Activated CD8-positive, alpha-beta memory T cell treated with anti-CD3 and anti-CD28 coated beads, Interleukin-2, amount 10 ng/mL, durations not matched to agents 7 days and 5 days (primary cell): Measurements from ENCODE around the gene RAB31. TPM values are rescaled to one million over a fixed set of nuclear protein-coding genes. Genes with fewer than 3 reads are reported as not detected.

Source experiments
- ATAC-seq: fragments of 150-1000 bp; cut with Tn5 transposase; one replicate; pipeline ENCODE4 v1.10.0; 2021; ENCODE audit warnings: moderate library complexity
- CTCF ChIA-PET: fragments of 350-600 bp; sonication (Branson Sonifier 250); formaldehyde crosslinking; loops from one replicate; lab custom pipeline; 2021; ENCODE audit warnings: antibody characterized with exemption; lab: Charles Lee
- DNase-seq: peaks from one replicate; pipeline ENCODE4 v3.0.0-alpha.2; 2020
- H3K27ac Mint-ChIP-seq: one replicate; pipeline ENCODE4 v1.8.0; 2021; ENCODE audit warnings: mild to moderate bottlenecking, mixed read lengths
- H3K27me3 Mint-ChIP-seq: one replicate; pipeline ENCODE4 v1.8.0; 2021; ENCODE audit warnings: mixed read lengths
- H3K36me3 Mint-ChIP-seq: one replicate; pipeline ENCODE4 v1.8.0; 2021; ENCODE audit warnings: mild to moderate bottlenecking, mixed read lengths
- H3K4me1 Mint-ChIP-seq: one replicate; pipeline ENCODE4 v1.8.0; 2021; ENCODE audit warnings: mixed read lengths
- H3K4me3 Mint-ChIP-seq: one replicate; pipeline ENCODE4 v1.8.0; 2021; ENCODE audit warnings: mild to moderate bottlenecking, moderate library complexity, mixed read lengths
- H3K9me3 Mint-ChIP-seq: one replicate; pipeline ENCODE4 v1.8.0; 2022; ENCODE audit warnings: low read depth, mixed read lengths
- total RNA-seq, 2 experiments: library from RNA; stranded (reverse); gene quantifications; one replicate each; pipeline ENCODE4 v1.2.3, GENCODE V29; 2021

RAB31 gene
- total RNA-seq, 2 experiments from 2014 or later: not detected

GRCh38 chr18:9711361-9712129, 3.4 kb downstream of the RAB31 start:
- ATAC-seq: peak; percentile 61
- H3K9me3 Mint-ChIP-seq: no peaks in the 10 kb centered on the region
- CTCF ChIA-PET: interaction anchor here (0.8 kb wide), 1 partner anchor 99 kb away, joined by 3 read pairs; no protein-coding TSS in a partner anchor

GRCh38 chr18:9712130-9712577, 4.1 kb downstream of the RAB31 start:
- DNase-seq: no peak
- peaks cover 35% of the 10 kb centered on the region for H3K4me1 Mint-ChIP-seq
- H3K27me3 Mint-ChIP-seq: peaks cover 85% of the 10 kb centered on the region
- H3K36me3 Mint-ChIP-seq: peaks cover 2% of the 10 kb centered on the region
- CTCF ChIA-PET: no interaction called here
- H3K9me3 Mint-ChIP-seq: no peaks in the 10 kb centered on the region
- H3K4me3 Mint-ChIP-seq: no peak overlapping the region
- ATAC-seq: no peak
- H3K27ac Mint-ChIP-seq: no peak overlapping the region

More at GRCh38 chr18:9711361-9712129, 3.4 kb downstream of the RAB31 start:
- no peak overlapping the region for H3K4me3 Mint-ChIP-seq
- peaks cover 2% of the 10 kb centered on the region for H3K36me3 Mint-ChIP-seq
- DNase-seq: peak; percentile 55
- peaks cover 87% of the 10 kb centered on the region for H3K27me3 Mint-ChIP-seq
- peaks cover 35% of the 10 kb centered on the region for H3K4me1 Mint-ChIP-seq
- H3K27ac Mint-ChIP-seq: peak overlapping the region; percentile 7

- no peak for ATAC-seq
- peaks cover 2% of the 10 kb centered on the region for H3K36me3 Mint-ChIP-seq
- peaks cover 35% of the 10 kb centered on the region for H3K4me1 Mint-ChIP-seq
- no peak for DNase-seq
- no peak overlapping the region for H3K27ac Mint-ChIP-seq
- peaks cover 85% of the 10 kb centered on the region for H3K27me3 Mint-ChIP-seq
- no peaks in the 10 kb centered on the region for H3K9me3 Mint-ChIP-seq
- CTCF ChIA-PET: no interaction called here
- H3K4me3 Mint-ChIP-seq: no peak overlapping the region
Observed at GRCh38 chr18:9712611-9713010, 4.5 kb downstream of the RAB31 start.

- ATAC-seq: no peak
- H3K4me1 Mint-ChIP-seq: peaks cover 26% of the 10 kb centered on the region
- DNase-seq: no peak
- H3K36me3 Mint-ChIP-seq: peaks cover 2% of the 10 kb centered on the region
- CTCF ChIA-PET: no interaction called here
- H3K9me3 Mint-ChIP-seq: no peaks in the 10 kb centered on the region
- peaks cover 75% of the 10 kb centered on the region for H3K27me3 Mint-ChIP-seq
- H3K4me3 Mint-ChIP-seq: no peak overlapping the region
- no peak overlapping the region for H3K27ac Mint-ChIP-seq
Observed at GRCh38 chr18:9714266-9715087, 6.4 kb downstream of the RAB31 start.

- Mint-ChIP-seq H3K4me1 (peaks cover 22% of the 10 kb centered on the region), H3K36me3 (peaks cover 2% of the 10 kb centered on the region), H3K4me3 (no peak overlapping the region), H3K9me3 (no peaks in the 10 kb centered on the region), H3K27ac (no peak overlapping the region), H3K27me3 (peaks cover 71% of the 10 kb centered on the region)
- ATAC-seq: no peak
- CTCF ChIA-PET: no interaction called here
- DNase-seq: no peak
Observed at GRCh38 chr18:9715088-9715343, 6.9 kb downstream of the RAB31 start.

- Mint-ChIP-seq H3K4me1 (peaks cover 10% of the 10 kb centered on the region), H3K4me3 (no peak overlapping the region), H3K9me3 (no peaks in the 10 kb centered on the region), H3K36me3 (peaks cover 2% of the 10 kb centered on the region), H3K27ac (no peak overlapping the region), H3K27me3 (peaks cover 68% of the 10 kb centered on the region)
- CTCF ChIA-PET: no interaction called here
- no peak for ATAC-seq
- no peak for DNase-seq
Observed at GRCh38 chr18:9715978-9716774, 8.1 kb downstream of the RAB31 start.

GRCh38 chr18:9716780-9717563, 8.9 kb downstream of the RAB31 start:
- Mint-ChIP-seq H3K9me3 (no peaks in the 10 kb centered on the region), H3K27me3 (peaks cover 69% of the 10 kb centered on the region), H3K4me1 (peaks cover 3% of the 10 kb centered on the region), H3K27ac (no peak overlapping the region), H3K4me3 (no peak overlapping the region), H3K36me3 (no peaks in the 10 kb centered on the region)
- ATAC-seq (no peak), DNase-seq (no peak)
- CTCF ChIA-PET: no interaction called here

- no peaks in the 10 kb centered on the region for H3K9me3 Mint-ChIP-seq
- DNase-seq (no peak), ATAC-seq (no peak)
- no peaks in the 10 kb centered on the region for H3K36me3 Mint-ChIP-seq
- peaks cover 57% of the 10 kb centered on the region for H3K27me3 Mint-ChIP-seq
- H3K27ac Mint-ChIP-seq: no peak overlapping the region
- no peak overlapping the region for H3K4me3 Mint-ChIP-seq
- H3K4me1 Mint-ChIP-seq: no peaks in the 10 kb centered on the region
- CTCF ChIA-PET: no interaction called here
Observed at GRCh38 chr18:9719421-9719981, 11.4 kb downstream of the RAB31 start.

- H3K27ac Mint-ChIP-seq: no peak overlapping the region
- no peaks in the 10 kb centered on the region for H3K4me1 Mint-ChIP-seq
- peaks cover 54% of the 10 kb centered on the region for H3K27me3 Mint-ChIP-seq
- ATAC-seq: no peak
- no peak for DNase-seq
- H3K36me3 Mint-ChIP-seq: no peaks in the 10 kb centered on the region
- no peaks in the 10 kb centered on the region for H3K9me3 Mint-ChIP-seq
- CTCF ChIA-PET: no interaction called here
- no peak overlapping the region for H3K4me3 Mint-ChIP-seq
Observed at GRCh38 chr18:9720327-9720726, 12.2 kb downstream of the RAB31 start.

GRCh38 chr18:9721893-9722550, 13.9 kb downstream of the RAB31 start:
- DNase-seq: no peak
- Mint-ChIP-seq H3K36me3 (no peaks in the 10 kb centered on the region), H3K4me1 (no peaks in the 10 kb centered on the region), H3K4me3 (no peak overlapping the region), H3K9me3 (no peaks in the 10 kb centered on the region), H3K27ac (no peak overlapping the region), H3K27me3 (peaks cover 46% of the 10 kb centered on the region)
- CTCF ChIA-PET: no interaction called here
- no peak for ATAC-seq

- H3K4me3 Mint-ChIP-seq: no peak overlapping the region
- CTCF ChIA-PET: no interaction called here
- DNase-seq: no peak
- peaks cover 41% of the 10 kb centered on the region for H3K27me3 Mint-ChIP-seq
- no peak overlapping the region for H3K27ac Mint-ChIP-seq
- peak; percentile 39 for ATAC-seq
- H3K4me1 Mint-ChIP-seq: no peaks in the 10 kb centered on the region
- no peaks in the 10 kb centered on the region for H3K9me3 Mint-ChIP-seq
- H3K36me3 Mint-ChIP-seq: no peaks in the 10 kb centered on the region
Observed at GRCh38 chr18:9722691-9723090, 14.6 kb downstream of the RAB31 start.

- Mint-ChIP-seq H3K9me3 (no peaks in the 10 kb centered on the region), H3K36me3 (no peaks in the 10 kb centered on the region), H3K4me3 (no peak overlapping the region), H3K27ac (no peak overlapping the region), H3K4me1 (no peaks in the 10 kb centered on the region), H3K27me3 (peaks cover 47% of the 10 kb centered on the region)
- ATAC-seq (no peak), DNase-seq (no peak)
- CTCF ChIA-PET: no interaction called here
Observed at GRCh38 chr18:9724797-9725585, 16.9 kb downstream of the RAB31 start.
